Tibial artery (tissue), 4 donors: ENCODE measurements around the gene ATG12.
"Not testable (repeated sequence)": the region's sequence is repeated elsewhere in the genome, so short reads cannot be mapped to it uniquely, and the experiment has no call there.

ENCODE experiments used
- DNase-seq, 2 donors: peaks; one replicate each; pipeline ENCODE4 v3.0.0-alpha.2; 2019
- H3K27ac ChIP-seq, 2 donors: fragments of 200-600 bp; sonication (generic) in 1 of 2; 1 replicate in 1 of 2; 2 replicates in 1 of 2; pipeline ENCODE4 v1.5.1; 2018 to 2019; ENCODE audit warnings: mild to moderate bottlenecking in 1 of 2
- H3K27me3 ChIP-seq, 2 donors: fragments of 200-600 bp; sonication (generic) in 1 of 2; one replicate each; pipeline versions ENCODE4 v1.5.1 to v1.6.0; 2016 to 2019
- H3K36me3 ChIP-seq, 3 donors: fragments of 200-600 bp; sonication (generic) in 2 of 3; one replicate each; pipeline ENCODE4 v1.5.1; 2016 to 2019; ENCODE audit warnings: mild to moderate bottlenecking in 2 of 3
- H3K4me1 ChIP-seq, 4 donors: fragments of 200-600 bp; sonication (generic) in 2 of 4; 1 replicate in 3 of 4; 2 replicates in 1 of 4; pipeline ENCODE4 v1.5.1; 2016 to 2019
- H3K4me3 ChIP-seq, 2 donors: fragments of 200-600 bp; sonication (generic) in 1 of 2; 1 replicate in 1 of 2; 2 replicates in 1 of 2; pipeline ENCODE4 v1.5.1; 2018 to 2019; ENCODE audit warnings: mild to moderate bottlenecking in 2 of 2
- H3K9me3 ChIP-seq, 3 donors: fragments of 200-600 bp; sonication (generic) in 1 of 3; one replicate each; pipeline ENCODE4 v1.5.1; 2016 to 2019
- intact Hi-C: fragments of 100-400 bp; cut with DNase I; formaldehyde crosslinking; loops from one replicate; pipeline ENCODE4 v1.15.0; 2023; ENCODE audit warnings: low total_unique reads
- TF ChIP-seq, protein P1 (sequence below), 2 experiments: fragments of 200-600 bp in 1 of 2; fragments of 450-650 bp in 1 of 2; IDR thresholded peaks; one replicate each; pipeline ENCODE4 v1.5.1; 2017 to 2019; ENCODE audit warnings: antibody characterized with exemption in 2 of 2, mild to moderate bottlenecking in 1 of 2, moderate library complexity in 1 of 2

The ATG12 gene

DNA sequence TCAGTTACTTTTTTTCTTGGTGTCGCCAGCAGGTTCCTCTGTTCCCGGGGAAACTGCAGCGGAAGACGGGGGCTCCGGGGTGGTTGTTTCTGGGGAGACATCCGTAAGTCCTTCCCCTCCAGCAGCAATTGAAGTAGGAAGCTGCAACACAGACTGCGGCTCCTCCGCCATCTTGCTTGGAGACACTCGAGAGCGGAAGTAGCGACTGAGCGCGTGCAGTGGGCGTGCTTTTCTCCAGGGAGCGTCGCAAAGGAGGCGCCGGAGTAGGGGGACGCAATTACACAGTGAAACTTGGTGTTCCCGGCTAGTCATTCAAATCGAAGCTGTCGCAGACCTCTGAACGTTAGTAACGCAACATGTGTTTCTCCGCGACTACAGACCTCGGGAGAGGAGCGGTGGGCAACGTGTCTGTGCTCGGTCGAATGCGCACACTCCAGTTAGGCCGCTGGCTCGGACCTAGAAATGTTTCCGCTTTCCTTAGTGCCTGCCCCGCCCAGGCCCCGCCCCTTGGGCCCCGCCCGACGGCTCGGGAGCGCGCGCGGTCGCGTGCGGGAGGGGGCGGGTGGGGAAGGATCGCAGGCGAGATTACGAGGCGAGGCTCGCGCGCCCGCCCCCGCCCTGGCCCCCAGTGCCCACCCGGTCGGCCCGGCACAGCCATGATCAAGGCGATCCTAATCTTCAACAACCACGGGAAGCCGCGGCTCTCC is at the start of gene ATG12, which contains the start of gene AP3S1:
TSS of gene ATG12 (minus strand) at position 184 of the 707 bp plus-strand sequence. CDS start at position 171, 13 bp downstream.
TSS of gene AP3S1 (plus strand) at position 554 of the 707 bp plus-strand sequence. CDS start at position 657, 103 bp downstream.
- no peaks in the 10 kb centered on the region for H3K27me3 ChIP-seq
- no peaks in the 10 kb centered on the region for H3K9me3 ChIP-seq
- H3K4me3 ChIP-seq, result peak within 1 kb of the TSS; percentile 80 to 97
- peaks cover 0 to 56% (median 32%) of the 10 kb centered on the region in 4 donors for H3K4me1 ChIP-seq
- peaks cover 11% of the 10 kb centered on the region in 3 donors for H3K36me3 ChIP-seq
- intact Hi-C loops, result loop anchor here (5.0 kb wide), 1 partner anchor 214 kb away; the partner anchor contains the start of gene TMED7
- peak within 1 kb of the TSS; percentile 93 to 98 for H3K27ac ChIP-seq
- DNase-seq, result peak; percentile 90 to 94
- TF ChIP-seq, protein P1, sequence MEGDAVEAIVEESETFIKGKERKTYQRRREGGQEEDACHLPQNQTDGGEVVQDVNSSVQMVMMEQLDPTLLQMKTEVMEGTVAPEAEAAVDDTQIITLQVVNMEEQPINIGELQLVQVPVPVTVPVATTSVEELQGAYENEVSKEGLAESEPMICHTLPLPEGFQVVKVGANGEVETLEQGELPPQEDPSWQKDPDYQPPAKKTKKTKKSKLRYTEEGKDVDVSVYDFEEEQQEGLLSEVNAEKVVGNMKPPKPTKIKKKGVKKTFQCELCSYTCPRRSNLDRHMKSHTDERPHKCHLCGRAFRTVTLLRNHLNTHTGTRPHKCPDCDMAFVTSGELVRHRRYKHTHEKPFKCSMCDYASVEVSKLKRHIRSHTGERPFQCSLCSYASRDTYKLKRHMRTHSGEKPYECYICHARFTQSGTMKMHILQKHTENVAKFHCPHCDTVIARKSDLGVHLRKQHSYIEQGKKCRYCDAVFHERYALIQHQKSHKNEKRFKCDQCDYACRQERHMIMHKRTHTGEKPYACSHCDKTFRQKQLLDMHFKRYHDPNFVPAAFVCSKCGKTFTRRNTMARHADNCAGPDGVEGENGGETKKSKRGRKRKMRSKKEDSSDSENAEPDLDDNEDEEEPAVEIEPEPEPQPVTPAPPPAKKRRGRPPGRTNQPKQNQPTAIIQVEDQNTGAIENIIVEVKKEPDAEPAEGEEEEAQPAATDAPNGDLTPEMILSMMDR (IDR thresholded peaks at IDR 0.05), result no peak

DNA sequence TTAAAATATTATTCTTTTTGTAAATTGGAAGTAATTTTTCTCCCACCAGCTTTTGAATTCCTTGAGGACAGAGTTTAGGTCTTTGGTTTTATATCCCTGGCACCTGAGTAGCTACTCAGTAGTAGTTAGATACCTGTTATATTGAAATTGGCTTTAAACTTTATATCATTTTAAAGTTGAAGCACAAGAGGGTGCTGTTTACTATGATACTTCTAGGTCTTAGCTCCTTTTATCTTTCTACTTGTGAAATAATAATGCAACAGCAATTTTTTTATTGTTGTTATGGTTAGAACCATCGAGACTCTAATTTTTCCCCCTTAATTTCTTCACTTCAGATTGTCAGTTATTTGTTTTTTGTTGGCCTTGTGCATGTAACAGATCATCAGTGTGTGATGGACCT is 46.7 kb upstream of the ATG12 start:
- Histone ChIP-seq H3K36me3 (peaks cover 0 to 6% (median 5%) of the 10 kb centered on the region in 3 donors), H3K9me3 (no peaks in the 10 kb centered on the region), H3K27ac (no peak overlapping the region), H3K27me3 (no peaks in the 10 kb centered on the region), H3K4me3 (no peak overlapping the region), H3K4me1 (peaks cover 0 to 8% (median 0%) of the 10 kb centered on the region in 4 donors)
- intact Hi-C loops, result no loop called here
- TF ChIP-seq, protein P1 (IDR thresholded peaks at IDR 0.05), result peak in 1 of 2 experiments; percentile 25
- DNase-seq, result no peak

- DNase-seq, H3K9me3 ChIP-seq, intact Hi-C loops, H3K27ac ChIP-seq, H3K4me1 ChIP-seq, H3K27me3 ChIP-seq, H3K4me3 ChIP-seq: not testable (repeated sequence)
- H3K36me3 ChIP-seq, result peaks cover 0 to 16% (median 14%) of the 10 kb centered on the region in 3 donors
These were observed 43.8 kb upstream of the ATG12 start for GRCh38 chr5:115885208-115885607.

DNA sequence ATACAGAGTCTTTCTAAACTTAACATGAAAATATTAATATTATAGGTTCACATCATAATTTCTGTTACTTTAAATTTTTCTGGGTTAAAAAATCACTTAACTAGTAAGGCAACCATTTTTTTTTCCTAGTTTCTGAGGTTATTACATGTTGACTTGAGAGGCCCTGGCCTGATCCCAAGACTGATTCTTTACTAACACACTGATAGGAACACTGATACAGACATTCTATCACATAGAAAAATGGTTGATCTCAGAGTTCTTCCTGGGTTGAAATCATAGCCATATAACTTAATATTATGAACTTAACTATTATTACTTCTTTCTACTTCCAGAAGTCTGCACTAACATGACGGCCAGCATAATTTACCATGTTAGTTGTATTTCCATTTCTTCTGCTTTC is 43.3 kb upstream of the ATG12 start:
- intact Hi-C loops, result no loop called here
- Histone ChIP-seq H3K27me3 (no peaks in the 10 kb centered on the region), H3K4me3 (no peak overlapping the region), H3K27ac (no peak overlapping the region), H3K4me1 (peaks cover 0 to 8% (median 0%) of the 10 kb centered on the region in 4 donors), H3K36me3 (peaks cover 0 to 16% (median 14%) of the 10 kb centered on the region in 3 donors), H3K9me3 (no peaks in the 10 kb centered on the region)
- DNase-seq, result no peak
- TF ChIP-seq, protein P1 (IDR thresholded peaks at IDR 0.05), result no peak

DNA sequence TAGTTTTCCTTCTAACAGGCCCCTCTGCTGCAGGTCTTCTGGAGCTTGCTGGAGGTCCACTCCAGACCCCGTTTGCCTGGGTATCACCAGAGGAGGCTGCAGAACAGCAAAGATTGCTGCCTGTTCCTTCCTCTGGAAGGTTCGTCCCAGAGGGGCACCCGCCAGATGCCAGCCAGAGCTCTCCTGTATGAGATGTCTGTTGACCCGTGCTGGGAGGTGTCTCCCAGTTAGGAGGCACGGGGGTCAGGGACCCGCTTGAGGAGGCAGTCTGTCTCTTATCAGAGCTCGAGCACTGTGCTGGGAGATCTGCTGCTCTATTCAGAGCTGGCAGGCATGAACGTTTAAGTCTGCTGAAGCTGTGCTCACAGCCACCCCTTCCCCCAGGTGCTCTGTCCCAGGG is 41.1 kb upstream of the ATG12 start:
- H3K36me3 ChIP-seq, result peaks cover 0 to 16% (median 14%) of the 10 kb centered on the region in 3 donors
- H3K27me3 ChIP-seq, DNase-seq, H3K4me3 ChIP-seq, H3K4me1 ChIP-seq, H3K27ac ChIP-seq, H3K9me3 ChIP-seq, intact Hi-C loops: not testable (repeated sequence)

DNA sequence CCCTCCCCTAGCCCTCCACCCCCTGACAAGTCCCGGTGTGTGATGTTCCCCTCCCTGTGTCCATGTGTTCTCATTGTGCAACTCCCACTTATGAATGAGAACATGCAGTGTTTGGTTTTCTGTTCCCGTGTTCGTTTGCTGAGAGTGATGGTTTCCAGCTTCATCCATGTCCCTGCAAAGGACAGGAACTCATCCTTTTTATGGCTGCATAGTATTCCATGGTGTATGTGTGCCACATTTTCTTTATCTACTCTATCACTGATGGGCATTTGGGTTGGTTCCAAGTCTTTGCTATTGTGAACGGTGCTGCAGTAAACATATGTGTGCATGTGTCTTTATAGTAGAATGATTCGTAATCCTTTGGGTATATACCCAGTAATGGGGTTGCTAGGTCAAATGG is 36.0 kb upstream of the ATG12 start:
- DNase-seq, intact Hi-C loops, H3K27me3 ChIP-seq, H3K4me3 ChIP-seq, H3K36me3 ChIP-seq, H3K27ac ChIP-seq, H3K9me3 ChIP-seq: not testable (repeated sequence)
- H3K4me1 ChIP-seq, result peaks cover 0 to 16% (median 2%) of the 10 kb centered on the region in 4 donors

DNA sequence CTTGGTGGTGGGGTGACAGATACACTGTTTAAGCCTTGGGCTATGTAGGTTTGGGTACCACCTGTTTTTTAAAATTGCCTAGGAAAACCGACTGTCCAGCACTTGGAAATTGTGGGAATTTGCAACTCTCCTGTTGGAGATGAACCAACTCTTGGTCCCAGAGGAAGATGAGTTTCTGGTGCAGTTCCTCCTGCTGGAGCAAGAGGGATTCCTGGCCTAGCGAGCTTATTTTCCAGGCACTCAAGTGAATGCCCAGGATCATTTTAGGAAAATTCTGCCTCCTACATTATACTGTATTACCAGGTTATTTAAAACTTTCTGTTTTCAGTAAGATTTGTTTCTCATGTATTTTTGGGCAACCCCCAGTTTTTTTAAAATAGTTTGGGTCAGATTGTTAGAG is 34.1 kb upstream of the ATG12 start:
- intact Hi-C loops, result no loop called here
- no peak for DNase-seq
- Histone ChIP-seq H3K4me3 (no peak overlapping the region), H3K27me3 (no peaks in the 10 kb centered on the region), H3K4me1 (peaks cover 0 to 16% (median 2%) of the 10 kb centered on the region in 4 donors), H3K27ac (no peak overlapping the region), H3K9me3 (no peaks in the 10 kb centered on the region), H3K36me3 (peaks cover 10 to 19% (median 17%) of the 10 kb centered on the region in 3 donors)
- TF ChIP-seq, protein P1 (IDR thresholded peaks at IDR 0.05), result peak in 1 of 2 experiments; percentile 26
